ENCODE measurements around the gene OR6K6. TPM values are rescaled to one million over a fixed set of nuclear protein-coding genes. Genes with fewer than 3 reads are reported as not detected.

The OR6K6 gene
- total RNA-seq, 4 donors from 2014 or later = not detected

DNA sequence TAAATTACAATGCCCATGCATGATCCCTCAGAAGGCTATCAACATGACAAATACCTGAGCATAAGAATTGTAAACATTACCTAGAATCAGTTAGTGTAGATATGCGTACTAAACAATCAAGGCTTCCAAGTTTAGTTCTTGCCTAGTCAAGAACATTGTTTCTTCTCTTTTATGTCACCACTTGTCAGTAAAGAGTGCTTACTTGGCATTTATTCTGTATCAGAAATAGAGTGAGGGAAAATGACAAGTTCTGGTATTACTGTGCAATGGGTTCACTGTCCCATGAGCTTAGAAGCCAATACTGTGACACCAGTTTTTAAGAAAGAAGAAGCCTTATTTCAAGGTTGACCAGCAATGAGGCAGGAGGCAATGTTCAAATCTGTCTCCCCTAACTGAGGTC is 49.2 kb downstream of the OR6K6 start:
- intact Hi-C loops (cut with DNase I; ENCODE audit: low total_unique reads) (no loop called here), in situ Hi-C loops (cut with MboI; ENCODE audit: low sequenced_read_pairs in 4 of 4) (no loop called here)
- no peaks in the 10 kb centered on the region for H3K36me3 ChIP-seq
- DNase-seq (no peak), ATAC-seq (no peak)
- H3K9me3 ChIP-seq = no peaks in the 10 kb centered on the region
- H3K27me3 ChIP-seq = no peaks in the 10 kb centered on the region
- no peaks in the 10 kb centered on the region for H3K4me1 ChIP-seq
- H3K27ac ChIP-seq = no peak overlapping the region
- no peak overlapping the region for H3K4me3 ChIP-seq
- no peak for TF ChIP-seq POLR2A (IDR thresholded peaks at IDR 0.05)
- TF ChIP-seq, protein P1, sequence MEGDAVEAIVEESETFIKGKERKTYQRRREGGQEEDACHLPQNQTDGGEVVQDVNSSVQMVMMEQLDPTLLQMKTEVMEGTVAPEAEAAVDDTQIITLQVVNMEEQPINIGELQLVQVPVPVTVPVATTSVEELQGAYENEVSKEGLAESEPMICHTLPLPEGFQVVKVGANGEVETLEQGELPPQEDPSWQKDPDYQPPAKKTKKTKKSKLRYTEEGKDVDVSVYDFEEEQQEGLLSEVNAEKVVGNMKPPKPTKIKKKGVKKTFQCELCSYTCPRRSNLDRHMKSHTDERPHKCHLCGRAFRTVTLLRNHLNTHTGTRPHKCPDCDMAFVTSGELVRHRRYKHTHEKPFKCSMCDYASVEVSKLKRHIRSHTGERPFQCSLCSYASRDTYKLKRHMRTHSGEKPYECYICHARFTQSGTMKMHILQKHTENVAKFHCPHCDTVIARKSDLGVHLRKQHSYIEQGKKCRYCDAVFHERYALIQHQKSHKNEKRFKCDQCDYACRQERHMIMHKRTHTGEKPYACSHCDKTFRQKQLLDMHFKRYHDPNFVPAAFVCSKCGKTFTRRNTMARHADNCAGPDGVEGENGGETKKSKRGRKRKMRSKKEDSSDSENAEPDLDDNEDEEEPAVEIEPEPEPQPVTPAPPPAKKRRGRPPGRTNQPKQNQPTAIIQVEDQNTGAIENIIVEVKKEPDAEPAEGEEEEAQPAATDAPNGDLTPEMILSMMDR (IDR thresholded peaks at IDR 0.05 in 4 of 5, conservative IDR thresholded peaks at IDR 0.05 in 1 of 5) = no peak

Other genes with a start within 250 kb of the OR6K6 start
- gene OR6Y1, start 200.3 kb upstream of the OR6K6 start, total RNA-seq = not detected
- not detected for gene OR6P1, start 184.1 kb upstream of the OR6K6 start, total RNA-seq
- gene OR10X1, start 174.8 kb upstream of the OR6K6 start, total RNA-seq = not detected
- not detected for gene OR10Z1, start 149.5 kb upstream of the OR6K6 start, total RNA-seq
- gene SPTA1, start 68.0 kb upstream of the OR6K6 start, total RNA-seq = under 1 TPM in 2 of 4 donors, not detected in 2; 0.02 to 0.03 TPM
- not detected for gene OR6K2, start 54.1 kb upstream of the OR6K6 start, total RNA-seq
- not detected for gene OR6K3, start 34.0 kb upstream of the OR6K6 start, total RNA-seq
- gene OR6N1, start 17.5 kb downstream of the OR6K6 start, total RNA-seq = not detected
- not detected for gene OR6N2, start 26.5 kb downstream of the OR6K6 start, total RNA-seq
- 1 to 10 TPM; 1.0 to 2.7 (median 2.4) TPM for gene MNDA, start 76.6 kb downstream of the OR6K6 start, total RNA-seq
- under 1 TPM in 1 of 4 donors, not detected in 3; 0.16 TPM for gene PYHIN1, start 176.8 kb downstream of the OR6K6 start, total RNA-seq

All from gastrocnemius medialis (tissue), 4 donors.